CD4-positive, alpha-beta T cell treated with Interleukin-6 for 4 hours (primary cell): Measurements from ENCODE around the gene MYO9A.
"Not testable (repeated sequence)": the region's sequence is repeated elsewhere in the genome, so short reads cannot be mapped to it uniquely, and the experiment has no call there.

Experiments
- DNase-seq: peaks from one replicate; pipeline ENCODE4 v3.0.0-alpha.2; 2020; ENCODE audit warnings: mixed read lengths

Gene MYO9A

GRCh38 chr15:72034859-72035650 is 82.9 kb downstream of the MYO9A start:
- DNase-seq: no peak

GRCh38 chr15:72034351-72034750 is 83.6 kb downstream of the MYO9A start:
- DNase-seq: no peak

GRCh38 chr15:72033711-72034110 is 84.2 kb downstream of the MYO9A start:
- no peak for DNase-seq

- DNase-seq: no peak
Measured at GRCh38 chr15:72033285-72033684, 84.7 kb downstream of the MYO9A start.

GRCh38 chr15:72021604-72022003 is 96.3 kb downstream of the MYO9A start:
- DNase-seq: no peak

GRCh38 chr15:72020799-72021198 is 97.2 kb downstream of the MYO9A start:
- DNase-seq: no peak

GRCh38 chr15:72014555-72014954 is 103.4 kb downstream of the MYO9A start:
- DNase-seq: not testable (repeated sequence)

GRCh38 chr15:72013703-72014102 is 104.2 kb downstream of the MYO9A start:
- no peak for DNase-seq

GRCh38 chr15:72011302-72011942 is 106.5 kb downstream of the MYO9A start:
- DNase-seq: no peak

- DNase-seq: no peak
Measured at GRCh38 chr15:72009222-72009621, 108.7 kb downstream of the MYO9A start.

- DNase-seq: no peak
Measured at GRCh38 chr15:72006382-72006781, 111.6 kb downstream of the MYO9A start.

GRCh38 chr15:72005483-72005882 is 112.5 kb downstream of the MYO9A start:
- DNase-seq: no peak

GRCh38 chr15:71999807-72000206 is 118.1 kb downstream of the MYO9A start:
- no peak for DNase-seq

- DNase-seq: not testable (repeated sequence)
Measured at GRCh38 chr15:71998717-71999116, 119.2 kb downstream of the MYO9A start.

GRCh38 chr15:71997691-71998090 is 120.3 kb downstream of the MYO9A start:
- no peak for DNase-seq

GRCh38 chr15:71975816-71976150 is 142.2 kb downstream of the MYO9A start:
- no peak for DNase-seq

- no peak for DNase-seq
Measured at GRCh38 chr15:71974211-71974610, 143.7 kb downstream of the MYO9A start.

GRCh38 chr15:71973366-71973765 is 144.6 kb downstream of the MYO9A start:
- no peak for DNase-seq

GRCh38 chr15:71971905-71972304 is 146.0 kb downstream of the MYO9A start:
- DNase-seq: no peak

- no peak for DNase-seq
Measured at GRCh38 chr15:71970435-71970834, 147.5 kb downstream of the MYO9A start.

GRCh38 chr15:71962537-71962936 is 155.4 kb downstream of the MYO9A start:
- no peak for DNase-seq

GRCh38 chr15:71957026-71957425 is 160.9 kb downstream of the MYO9A start:
- DNase-seq: no peak

GRCh38 chr15:71951134-71951533 is 166.8 kb downstream of the MYO9A start:
- no peak for DNase-seq

GRCh38 chr15:71945012-71945411 is 172.9 kb downstream of the MYO9A start:
- no peak for DNase-seq

- no peak for DNase-seq
Measured at GRCh38 chr15:71943806-71944205, 174.1 kb downstream of the MYO9A start.
